Activated CD8-positive, alpha-beta T cell treated with anti-CD3 and anti-CD28 coated beads for 36 hours (primary cell): ENCODE data around the gene SYT2. TPM values are rescaled to one million over a fixed set of nuclear protein-coding genes. Genes with fewer than 3 reads are reported as not detected.
A peak's percentile ranks its signal among the peaks of the same experiment; 100 is the strongest.

ENCODE experiments used
- ATAC-seq: fragments of 200-7000 bp; cut with Tn5 transposase; one replicate; pipeline ENCODE4 v1.10.0; 2021; ENCODE audit warnings: mild to moderate bottlenecking, moderate library complexity
- CTCF ChIA-PET: fragments of 350-600 bp; sonication (Branson Sonifier 250); formaldehyde crosslinking; loops from one replicate; lab custom pipeline; 2021; ENCODE audit warnings: antibody characterized with exemption; lab: Charles Lee
- POLR2A ChIA-PET: fragments of 350-600 bp; sonication (Branson Sonifier 250); formaldehyde crosslinking; loops from one replicate; lab custom pipeline; 2021; ENCODE audit warnings: antibody characterized with exemption; lab: Charles Lee
- DNase-seq: peaks from one replicate; pipeline ENCODE4 v3.0.0-alpha.2; 2020
- H3K27ac Mint-ChIP-seq: one replicate; pipeline ENCODE4 v1.8.0; 2021; ENCODE audit warnings: mild to moderate bottlenecking, mixed read lengths
- H3K27me3 Mint-ChIP-seq: one replicate; pipeline ENCODE4 v1.8.0; 2021; ENCODE audit warnings: mixed read lengths
- H3K36me3 Mint-ChIP-seq: one replicate; pipeline ENCODE4 v1.8.0; 2021; ENCODE audit warnings: low read depth, mixed read lengths
- H3K4me1 Mint-ChIP-seq: one replicate; pipeline ENCODE4 v1.8.0; 2021; ENCODE audit warnings: low read depth, mixed read lengths
- H3K4me3 Mint-ChIP-seq: one replicate; pipeline ENCODE4 v1.8.0; 2021; ENCODE audit warnings: mild to moderate bottlenecking, moderate library complexity, mixed read lengths
- H3K9me3 Mint-ChIP-seq: one replicate; pipeline ENCODE4 v1.8.0; 2021; ENCODE audit warnings: mixed read lengths
- CTCF ChIP-seq: fragments of 200-600 bp; IDR thresholded peaks from one replicate; pipeline ENCODE4 v1.8.0; 2022; ENCODE audit warnings: antibody characterized with exemption, mild to moderate bottlenecking
- intact Hi-C: fragments of 100-400 bp; cut with micrococcal nuclease; formaldehyde crosslinking; loops from one replicate; pipeline ENCODE4 v1.10.0; 2022
- total RNA-seq, 2 experiments: library from RNA; stranded (reverse); gene quantifications; one replicate each; pipeline ENCODE4 v1.2.3, GENCODE V29; 2021

Gene SYT2
- total RNA-seq, 2 experiments from 2014 or later: not detected

GRCh38 chr1:202692959-202693555, 17.2 kb downstream of the SYT2 start:
- CTCF ChIA-PET: interaction anchor here (0.6 to 1.1 kb wide), 3 partner anchors 27 to 481 kb away, joined by 3 to 5 read pairs (median 4); no protein-coding TSS in a partner anchor
- POLR2A ChIA-PET: interaction anchor here (0.7 kb wide), 1 partner anchor 32 kb away, joined by 3 read pairs; no protein-coding TSS in a partner anchor

GRCh38 chr1:202691816-202692215, 18.4 kb downstream of the SYT2 start:
- no peak for ATAC-seq
- intact Hi-C loops: no loop called here
- no peak for TF ChIP-seq CTCF
- Mint-ChIP-seq H3K4me3 (no peak overlapping the region), H3K27me3 (peaks cover 30% of the 10 kb centered on the region), H3K36me3 (no peaks in the 10 kb centered on the region), H3K9me3 (peaks cover 2% of the 10 kb centered on the region), H3K4me1 (no peaks in the 10 kb centered on the region), H3K27ac (no peak overlapping the region)
- POLR2A ChIA-PET: no interaction called here
- CTCF ChIA-PET: no interaction called here
- no peak for DNase-seq

More at GRCh38 chr1:202692959-202693555, 17.2 kb downstream of the SYT2 start:
- H3K36me3 Mint-ChIP-seq: no peaks in the 10 kb centered on the region
- peaks cover 2% of the 10 kb centered on the region for H3K9me3 Mint-ChIP-seq
- DNase-seq (peak; percentile 82), ATAC-seq (peak; percentile 82)
- intact Hi-C loops: no loop called here
- H3K27me3 Mint-ChIP-seq: peaks cover 32% of the 10 kb centered on the region
- no peak overlapping the region for H3K27ac Mint-ChIP-seq
- H3K4me1 Mint-ChIP-seq: no peaks in the 10 kb centered on the region
- no peak for TF ChIP-seq CTCF
- no peak overlapping the region for H3K4me3 Mint-ChIP-seq

- peaks cover 22% of the 10 kb centered on the region for H3K27me3 Mint-ChIP-seq
- CTCF ChIA-PET: no interaction called here
Observed at GRCh38 chr1:202689493-202690342, 20.5 kb downstream of the SYT2 start.

GRCh38 chr1:202689082-202689481, 21.2 kb downstream of the SYT2 start:
- intact Hi-C loops: no loop called here
- peaks cover 24% of the 10 kb centered on the region for H3K27me3 Mint-ChIP-seq
- peaks cover 2% of the 10 kb centered on the region for H3K9me3 Mint-ChIP-seq
- TF ChIP-seq CTCF: no peak
- no peaks in the 10 kb centered on the region for H3K4me1 Mint-ChIP-seq
- H3K27ac Mint-ChIP-seq: no peak overlapping the region
- no peaks in the 10 kb centered on the region for H3K36me3 Mint-ChIP-seq
- DNase-seq: no peak
- CTCF ChIA-PET: no interaction called here
- no peak for ATAC-seq
- no peak overlapping the region for H3K4me3 Mint-ChIP-seq
- POLR2A ChIA-PET: no interaction called here

More at GRCh38 chr1:202689493-202690342, 20.5 kb downstream of the SYT2 start:
- POLR2A ChIA-PET: no interaction called here
- TF ChIP-seq CTCF: no peak
- H3K36me3 Mint-ChIP-seq: no peaks in the 10 kb centered on the region
- ATAC-seq (no peak), DNase-seq (no peak)
- H3K4me3 Mint-ChIP-seq: no peak overlapping the region
- H3K4me1 Mint-ChIP-seq: no peaks in the 10 kb centered on the region
- peaks cover 2% of the 10 kb centered on the region for H3K9me3 Mint-ChIP-seq
- intact Hi-C loops: no loop called here
- H3K27ac Mint-ChIP-seq: no peak overlapping the region

- ChIA-PET POLR2A (no interaction called here), CTCF (no interaction called here)
- intact Hi-C loops: no loop called here
- Mint-ChIP-seq H3K36me3 (no peaks in the 10 kb centered on the region), H3K4me3 (no peak overlapping the region), H3K9me3 (peaks cover 2% of the 10 kb centered on the region), H3K27me3 (peaks cover 22% of the 10 kb centered on the region), H3K4me1 (no peaks in the 10 kb centered on the region), H3K27ac (no peak overlapping the region)
- DNase-seq (no peak), ATAC-seq (no peak)
- no peak for TF ChIP-seq CTCF
Observed at GRCh38 chr1:202688401-202688800, 21.9 kb downstream of the SYT2 start.
